PC-9 (cell line): ENCODE results near the gene SEMA3B.

Experiments
- EZH2 ChIP-seq: fragments of 200-600 bp; sonication (generic); IDR thresholded peaks from 2 replicates; pipeline ENCODE4 v1.8.0; 2017; ENCODE audit warnings: antibody characterized with exemption, low read depth
- TF ChIP-seq, protein P1 (sequence below): fragments of 200-600 bp; sonication (generic); conservative IDR thresholded peaks from 2 replicates; pipeline ENCODE4 v1.6.1; 2017; ENCODE audit warnings: mixed run types, antibody characterized with exemption, mild to moderate bottlenecking, moderate library complexity

DNA sequence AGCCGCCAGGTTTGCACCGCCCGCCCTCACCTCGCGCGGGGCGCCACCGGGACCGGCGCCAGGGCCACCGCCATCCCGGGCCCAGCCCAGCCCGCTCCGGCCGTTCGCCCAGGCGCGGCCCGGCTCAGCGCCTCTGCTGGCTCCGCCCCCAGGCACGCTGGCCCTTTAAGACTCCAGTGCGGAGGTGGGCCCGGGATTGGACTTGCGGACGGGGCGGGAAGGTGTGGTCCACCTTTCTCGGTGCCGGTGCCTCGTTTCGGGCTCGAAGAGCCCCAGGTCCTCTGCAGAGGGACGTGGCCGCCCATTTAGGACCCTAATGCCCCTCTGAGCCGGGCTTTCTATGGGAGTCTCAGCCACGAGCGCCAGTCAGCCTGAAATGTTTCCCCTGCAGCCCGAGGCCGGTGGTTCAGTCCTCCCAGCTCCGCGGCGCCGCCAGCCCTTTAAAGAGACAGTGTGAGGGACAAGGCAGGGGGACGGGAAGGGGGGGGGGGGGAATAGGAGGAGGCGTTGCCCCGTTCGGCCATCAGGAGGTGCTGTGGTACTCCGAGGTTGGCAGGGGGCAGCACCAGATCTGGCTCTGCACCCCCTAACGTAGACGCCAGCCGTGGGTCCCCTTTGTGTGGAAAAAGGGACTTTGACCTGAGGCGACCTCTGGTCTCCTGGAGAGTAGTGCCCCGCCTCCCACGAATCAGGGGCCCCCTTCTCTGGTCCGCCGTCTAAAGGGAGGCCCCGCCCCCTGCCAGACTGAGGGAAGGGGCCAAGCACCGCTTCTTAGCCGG lies 52.6 kb downstream of the SEMA3B start:
- TF ChIP-seq, protein P1, sequence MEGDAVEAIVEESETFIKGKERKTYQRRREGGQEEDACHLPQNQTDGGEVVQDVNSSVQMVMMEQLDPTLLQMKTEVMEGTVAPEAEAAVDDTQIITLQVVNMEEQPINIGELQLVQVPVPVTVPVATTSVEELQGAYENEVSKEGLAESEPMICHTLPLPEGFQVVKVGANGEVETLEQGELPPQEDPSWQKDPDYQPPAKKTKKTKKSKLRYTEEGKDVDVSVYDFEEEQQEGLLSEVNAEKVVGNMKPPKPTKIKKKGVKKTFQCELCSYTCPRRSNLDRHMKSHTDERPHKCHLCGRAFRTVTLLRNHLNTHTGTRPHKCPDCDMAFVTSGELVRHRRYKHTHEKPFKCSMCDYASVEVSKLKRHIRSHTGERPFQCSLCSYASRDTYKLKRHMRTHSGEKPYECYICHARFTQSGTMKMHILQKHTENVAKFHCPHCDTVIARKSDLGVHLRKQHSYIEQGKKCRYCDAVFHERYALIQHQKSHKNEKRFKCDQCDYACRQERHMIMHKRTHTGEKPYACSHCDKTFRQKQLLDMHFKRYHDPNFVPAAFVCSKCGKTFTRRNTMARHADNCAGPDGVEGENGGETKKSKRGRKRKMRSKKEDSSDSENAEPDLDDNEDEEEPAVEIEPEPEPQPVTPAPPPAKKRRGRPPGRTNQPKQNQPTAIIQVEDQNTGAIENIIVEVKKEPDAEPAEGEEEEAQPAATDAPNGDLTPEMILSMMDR: peak; percentile 62
- TF ChIP-seq EZH2: no peak
